Left ventricle myocardium superior (tissue), 1 donor: ENCODE data around the gene RNF112. TPM values are rescaled to one million over a fixed set of nuclear protein-coding genes. Genes with fewer than 3 reads are reported as not detected.
"Not testable (repeated sequence)": the region's sequence is repeated elsewhere in the genome, so short reads cannot be mapped to it uniquely, and the experiment has no call there.

Source experiments
- ATAC-seq: fragments of 200-7000 bp; cut with Tn5 transposase; one replicate; pipeline ENCODE4 v1.9.1; 2020; ENCODE audit warnings: mild to moderate bottlenecking, moderate library complexity
- DNase-seq: peaks from one replicate; pipeline ENCODE4 v3.0.0-alpha.2; 2020
- intact Hi-C: fragments of 100-400 bp; cut with micrococcal nuclease; formaldehyde crosslinking; loops from one replicate; pipeline ENCODE4 v1.11.0; 2022
- total RNA-seq: library from RNA; stranded (reverse); fragmentation: NEBNext Ultra II Directional; extraction: Animal tissue kit (Norgen Biotek cat#: 25700); gene quantifications from one replicate; pipeline ENCODE4 v1.2.1, GENCODE V29; 2021
- donor health status: DM: no; HTN: yes; CAD: no; lungs with severe emphysema.

Gene RNF112
- total RNA-seq, 1 donor from 2014 or later, result 3.5 TPM

DNA sequence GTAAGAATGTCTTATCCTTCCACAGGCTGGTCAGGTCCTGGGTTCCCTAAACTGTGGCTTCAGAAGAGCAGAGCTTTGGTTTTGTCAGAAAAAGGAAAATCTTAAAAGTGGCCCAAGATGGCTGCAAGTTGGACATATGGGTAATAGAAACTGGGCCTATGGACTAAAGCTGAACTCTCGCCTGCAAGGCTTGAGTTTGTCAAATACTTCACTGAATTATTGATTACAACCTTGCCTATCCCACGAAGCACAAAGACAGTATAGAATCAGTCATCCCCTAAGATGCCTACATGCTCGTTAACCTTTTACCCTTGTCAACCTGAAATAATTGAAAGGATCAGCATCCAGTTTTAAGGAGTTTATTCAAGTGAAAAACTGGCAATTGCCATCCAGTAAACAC lies 20.7 kb downstream of the RNF112 start:
- DNase-seq, result no peak
- ATAC-seq, result no peak
- intact Hi-C loops, result no loop called here

DNA sequence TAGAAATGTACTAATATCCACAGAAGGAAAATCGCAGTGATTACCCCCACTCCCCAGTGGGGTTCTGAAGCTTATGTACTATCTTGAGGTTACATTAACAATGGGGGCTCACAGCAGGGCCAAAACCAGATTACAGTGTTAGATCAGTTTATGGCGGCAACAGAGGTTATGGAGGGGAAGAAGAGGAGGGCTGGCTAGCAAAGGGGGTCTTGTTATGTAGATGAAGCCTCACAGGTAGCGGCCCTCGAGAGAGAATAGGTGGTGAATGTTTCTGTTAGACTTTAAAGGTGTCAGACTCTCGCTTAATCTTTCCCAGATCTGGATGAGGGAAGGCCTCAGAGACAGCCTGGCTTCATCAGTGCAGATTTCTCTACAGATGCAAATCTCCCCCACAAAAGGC lies 22.2 kb downstream of the RNF112 start:
- ATAC-seq (no peak), DNase-seq (no peak)
- intact Hi-C loops, result no loop called here

DNA sequence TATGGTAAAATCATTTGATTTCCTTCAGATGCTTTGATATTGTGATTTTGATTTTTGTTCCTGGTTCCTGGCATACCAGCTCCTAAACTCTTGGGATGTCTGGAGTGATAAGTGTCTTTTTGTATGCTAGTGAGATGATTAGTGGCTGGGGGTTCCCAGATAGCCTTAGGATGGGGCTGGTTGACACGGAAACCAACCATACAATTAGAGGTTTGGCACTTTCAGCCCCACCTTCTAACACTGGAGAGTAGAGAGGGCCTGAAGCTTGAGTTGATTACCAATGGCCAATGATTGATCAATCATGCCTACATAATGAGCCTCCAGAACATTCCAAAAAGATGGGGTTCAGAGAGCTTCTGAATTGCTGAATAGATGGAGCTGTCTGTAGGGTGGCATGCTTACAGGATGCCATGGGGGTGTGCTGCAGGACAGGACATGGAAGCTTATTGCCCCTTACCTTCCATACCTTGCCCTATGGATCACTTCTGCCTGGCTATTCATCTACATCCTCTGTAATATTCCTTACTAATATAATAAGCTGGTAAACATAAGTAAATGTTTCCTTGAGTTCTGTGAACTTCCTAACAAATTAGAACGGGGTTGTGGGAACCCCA lies 22.8 kb downstream of the RNF112 start:
- no peak for DNase-seq
- intact Hi-C loops, result no loop called here
- ATAC-seq, result no peak

DNA sequence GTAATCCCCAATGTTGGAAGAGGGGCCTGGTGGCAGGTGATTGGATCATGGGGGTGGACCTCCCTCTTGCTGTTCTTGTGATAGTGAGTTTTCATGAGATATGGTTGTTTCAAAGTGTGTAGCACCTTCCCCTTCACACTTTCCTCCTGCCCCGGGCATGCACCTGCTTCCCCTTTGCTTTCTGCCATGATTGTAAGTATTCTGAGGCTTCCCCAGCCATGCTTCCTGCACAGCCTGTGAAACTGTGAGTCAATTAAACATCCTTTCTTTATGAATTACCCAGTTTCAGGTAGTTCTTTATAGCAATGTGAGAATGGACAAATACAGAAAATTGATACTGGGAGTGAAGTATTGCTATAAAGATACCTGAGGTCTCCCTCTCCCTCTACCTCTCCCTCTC lies 29.4 kb downstream of the RNF112 start:
- ATAC-seq (no peak), DNase-seq (no peak)
- intact Hi-C loops, result no loop called here

DNA sequence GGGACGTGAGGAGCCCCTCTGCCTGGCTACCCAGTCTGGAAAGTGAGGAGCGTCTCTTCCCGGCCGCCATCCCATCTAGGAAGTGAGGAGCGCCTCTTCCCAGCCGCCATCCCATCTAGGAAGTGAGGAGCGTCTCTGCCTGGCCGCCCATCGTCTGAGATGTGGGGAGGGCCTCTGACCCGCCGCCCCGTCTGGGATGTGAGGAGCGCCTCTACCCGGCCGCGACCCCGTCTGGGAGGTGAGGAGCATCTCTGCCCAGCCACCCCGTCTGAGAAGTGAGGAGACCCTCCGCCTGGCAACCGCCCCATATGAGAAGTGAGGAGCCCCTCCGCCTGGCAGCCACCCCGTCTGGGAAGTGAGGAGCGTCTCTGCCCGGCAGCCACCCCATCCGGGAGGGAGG lies 30.3 kb downstream of the RNF112 start:
- ATAC-seq, DNase-seq, intact Hi-C loops: not testable (repeated sequence)

DNA sequence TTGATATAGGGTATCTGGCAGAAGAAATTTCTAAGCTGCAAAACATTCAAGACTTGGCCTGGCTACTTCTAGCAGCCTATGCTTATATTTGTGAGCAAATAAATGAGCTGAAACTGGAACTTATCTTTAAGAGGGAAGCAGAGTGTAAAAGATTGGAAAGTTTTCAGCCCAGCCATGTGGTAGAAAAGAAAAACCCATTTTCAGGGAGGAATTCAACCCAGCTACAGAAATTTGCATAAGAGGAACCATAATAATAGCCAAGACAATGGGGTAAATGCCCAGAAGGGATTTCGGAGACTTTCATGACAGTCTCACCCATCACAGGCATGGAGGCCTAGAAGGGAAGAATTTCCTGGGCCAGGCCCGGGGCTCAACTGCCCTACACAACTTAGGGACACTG lies 31.7 kb downstream of the RNF112 start:
- intact Hi-C loops, result no loop called here
- ATAC-seq, result no peak
- no peak for DNase-seq

DNA sequence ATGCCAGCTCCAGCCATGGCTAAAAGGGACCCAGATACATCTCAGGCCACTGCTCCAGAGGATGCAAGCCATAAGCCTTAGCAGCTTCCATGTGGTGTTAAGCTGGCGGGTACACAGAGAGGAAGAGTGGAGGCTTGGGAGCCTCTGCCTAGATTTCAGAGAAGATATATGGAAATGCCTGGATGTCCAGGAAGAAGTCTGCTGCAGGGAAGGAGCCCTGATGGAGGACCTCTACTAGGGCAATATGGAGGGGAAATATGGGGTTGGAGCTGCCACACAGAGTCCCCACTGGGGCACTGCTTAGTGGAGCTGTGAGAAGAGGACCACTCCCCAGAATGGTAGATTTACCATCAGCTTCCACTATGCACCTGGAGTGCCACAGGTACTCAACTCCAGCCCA lies 32.1 kb downstream of the RNF112 start:
- ATAC-seq (no peak), DNase-seq (no peak)
- intact Hi-C loops, result no loop called here

DNA sequence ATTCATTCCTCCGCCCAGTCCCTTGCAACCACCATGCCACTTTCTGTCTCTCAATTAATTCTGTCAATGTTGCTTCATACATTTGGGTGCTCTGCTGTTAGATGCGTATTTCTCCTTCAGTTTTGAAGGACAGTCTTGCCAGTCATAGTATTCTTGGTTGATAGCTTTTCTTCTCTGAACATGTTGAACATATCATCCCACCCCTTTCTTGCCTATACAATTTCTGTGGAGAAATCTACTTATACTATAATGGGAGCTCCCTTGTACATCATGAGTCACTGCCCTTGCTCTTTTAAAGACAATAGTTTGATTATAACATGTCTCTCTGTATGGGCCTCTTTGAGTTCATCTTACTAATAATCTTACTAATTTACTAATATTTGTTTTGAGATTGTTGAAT lies 34.1 kb downstream of the RNF112 start:
- DNase-seq, result no peak
- ATAC-seq, result no peak
- intact Hi-C loops, result no loop called here

DNA sequence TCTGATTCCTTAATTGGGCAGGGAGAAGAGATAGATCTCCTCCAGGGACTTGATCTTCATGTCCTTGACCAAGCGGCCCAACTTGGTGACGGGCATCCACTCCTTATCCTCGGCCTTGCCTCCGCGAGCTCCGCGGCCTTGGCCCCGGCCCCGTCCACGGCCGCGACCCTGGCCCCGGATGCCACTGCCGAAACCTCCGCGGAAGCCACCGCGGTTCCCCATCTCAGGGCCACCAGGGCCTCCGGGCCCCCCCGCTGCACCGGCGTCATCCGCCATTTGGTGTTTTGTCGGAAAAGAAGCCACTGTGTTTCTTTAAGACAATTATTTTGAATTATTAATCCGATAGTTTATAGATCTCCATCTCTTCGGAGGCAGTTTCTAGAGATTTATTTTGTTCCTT lies 35.5 kb downstream of the RNF112 start:
- ATAC-seq, result not testable (repeated sequence)
- DNase-seq, result peak; percentile 44
- intact Hi-C loops, result loop anchor here (2.0 kb wide), 1 partner anchor 84 kb away; the partner anchor contains the start of gene B9D1

DNA sequence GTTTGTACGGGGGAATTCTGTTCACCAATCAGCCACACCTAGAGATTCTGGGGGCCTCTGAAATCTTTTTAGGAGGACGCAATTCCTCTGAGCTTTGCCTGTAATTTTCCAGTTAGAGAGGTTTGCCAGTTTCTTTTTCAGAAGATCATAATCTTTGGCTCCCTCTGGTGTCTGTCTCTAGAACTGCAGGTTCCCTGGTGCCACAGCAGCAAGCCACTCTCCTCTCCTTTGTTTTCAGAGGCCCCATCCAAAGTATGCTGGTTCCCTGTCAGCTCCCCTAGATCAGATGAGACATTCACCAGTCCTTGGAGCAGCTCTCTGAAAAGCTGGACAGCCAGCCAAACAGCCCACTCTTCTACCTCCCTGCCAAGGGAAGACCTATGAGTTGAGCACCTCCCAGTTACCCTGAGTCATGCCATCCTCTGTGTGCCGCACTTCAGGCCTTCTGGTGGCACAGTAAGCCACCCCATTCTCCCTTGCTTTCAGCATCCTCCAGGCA lies 36.1 kb downstream of the RNF112 start:
- intact Hi-C loops, result loop anchor here (2.0 kb wide), 1 partner anchor 84 kb away; the partner anchor contains the start of gene B9D1
- no peak for DNase-seq

DNA sequence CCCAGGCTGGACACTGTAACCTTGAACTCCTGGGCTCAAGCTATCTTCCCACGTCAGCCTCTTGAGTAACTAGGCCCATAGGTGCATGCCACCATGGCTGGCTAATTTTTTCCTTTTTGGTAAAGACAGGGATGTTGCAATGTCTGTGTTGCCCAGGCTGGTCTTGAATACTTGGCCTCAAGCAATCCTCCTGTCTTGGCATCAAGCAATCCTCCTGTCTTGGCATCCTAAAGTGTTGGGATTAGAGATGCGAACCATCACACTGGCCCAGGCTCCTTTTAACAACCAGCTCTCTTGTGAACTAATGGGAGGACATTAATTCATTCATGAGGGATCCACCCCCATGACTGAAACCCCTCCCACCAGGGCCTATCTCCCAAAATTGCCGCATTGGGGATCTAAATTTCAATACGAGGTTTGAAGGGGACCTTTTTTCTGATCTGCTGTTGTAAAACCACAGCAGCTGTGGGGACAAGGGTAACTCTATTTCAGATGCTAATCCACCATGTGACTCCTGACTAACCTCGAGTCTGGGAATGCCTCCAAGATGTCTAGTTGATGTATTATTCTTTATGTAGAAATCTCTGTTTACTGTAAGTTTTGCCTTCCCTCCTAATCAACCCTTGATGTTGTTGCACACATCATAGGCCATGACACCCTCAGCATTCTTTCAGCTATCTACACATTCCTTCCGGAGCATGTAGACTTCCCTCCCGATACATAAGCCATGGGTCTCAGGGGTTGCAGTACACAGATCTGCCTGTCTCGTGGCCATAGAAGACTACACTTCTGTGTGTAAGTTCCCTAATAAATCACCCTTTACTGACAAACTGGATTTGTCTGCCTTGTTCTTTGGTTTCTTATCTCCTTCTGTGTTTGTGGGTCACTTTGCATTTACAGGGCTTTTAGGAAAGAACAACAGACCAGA lies 37.6 kb downstream of the RNF112 start:
- peak; percentile 18 for ATAC-seq
- intact Hi-C loops, result no loop called here
- DNase-seq, result no peak

More for the DNA sequence above, 36.1 kb downstream of the RNF112 start:
- ATAC-seq, result peak; percentile 82

DNA sequence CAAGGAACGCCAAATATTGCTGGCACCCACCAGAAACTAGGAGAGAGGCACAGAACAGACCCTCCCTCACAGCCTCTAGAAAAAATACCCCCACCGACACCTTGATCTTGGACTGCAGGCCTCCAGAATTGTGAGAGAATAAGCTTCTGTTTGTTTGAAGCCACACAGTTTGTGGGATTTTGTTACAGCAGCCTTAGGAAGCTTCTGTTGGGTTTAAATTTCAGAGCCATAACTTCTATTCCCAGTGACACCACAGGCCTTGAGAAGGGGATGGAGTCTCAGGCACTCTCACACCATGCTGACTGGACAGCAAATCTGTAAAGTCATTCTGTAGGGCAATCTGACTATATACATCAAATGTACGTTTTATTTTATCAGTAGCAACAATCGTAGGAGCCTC lies 38.6 kb downstream of the RNF112 start:
- intact Hi-C loops, result no loop called here
- ATAC-seq (no peak), DNase-seq (no peak)

DNA sequence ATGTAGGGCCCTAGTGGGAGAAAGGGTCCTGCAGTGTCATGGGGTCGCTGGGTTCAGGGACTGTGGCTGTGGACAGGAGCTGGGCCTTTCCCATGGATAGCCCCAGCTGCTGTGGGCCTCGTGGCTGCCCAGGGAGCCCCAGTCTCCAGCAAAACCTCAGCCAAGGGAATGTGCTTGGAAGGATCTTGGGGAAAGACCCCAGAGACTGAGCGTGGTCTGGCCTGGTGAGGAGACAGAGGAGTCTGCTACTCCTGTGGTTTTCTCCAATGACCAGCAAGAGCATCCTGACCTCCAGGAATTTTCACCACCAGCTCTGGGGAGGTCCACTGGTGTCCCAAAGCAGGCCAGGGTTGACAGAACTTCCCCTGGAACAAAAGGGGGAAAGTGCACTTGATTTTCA lies 42.3 kb downstream of the RNF112 start:
- intact Hi-C loops, result no loop called here
- DNase-seq (no peak), ATAC-seq (no peak)

DNA sequence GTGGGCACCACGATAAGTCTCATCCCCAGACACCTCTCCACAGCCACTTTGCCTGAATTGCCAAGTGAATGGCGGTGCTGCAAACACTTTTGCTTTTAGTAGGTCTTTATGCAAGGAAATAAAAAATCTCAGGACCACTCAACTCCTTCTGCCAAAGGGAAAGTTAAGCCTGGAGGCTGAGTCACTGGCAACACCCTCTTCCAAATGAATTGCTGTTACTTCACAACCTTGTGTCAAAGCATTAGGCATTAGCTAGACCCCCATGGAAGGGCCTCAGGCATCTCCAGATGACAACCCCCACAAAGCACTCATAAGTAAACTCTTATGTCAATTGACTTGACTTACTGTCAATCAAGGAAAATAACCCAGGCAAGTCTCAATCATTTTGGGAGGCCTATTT lies 43.0 kb downstream of the RNF112 start:
- DNase-seq, result no peak
- intact Hi-C loops, result no loop called here
- ATAC-seq, result no peak

DNA sequence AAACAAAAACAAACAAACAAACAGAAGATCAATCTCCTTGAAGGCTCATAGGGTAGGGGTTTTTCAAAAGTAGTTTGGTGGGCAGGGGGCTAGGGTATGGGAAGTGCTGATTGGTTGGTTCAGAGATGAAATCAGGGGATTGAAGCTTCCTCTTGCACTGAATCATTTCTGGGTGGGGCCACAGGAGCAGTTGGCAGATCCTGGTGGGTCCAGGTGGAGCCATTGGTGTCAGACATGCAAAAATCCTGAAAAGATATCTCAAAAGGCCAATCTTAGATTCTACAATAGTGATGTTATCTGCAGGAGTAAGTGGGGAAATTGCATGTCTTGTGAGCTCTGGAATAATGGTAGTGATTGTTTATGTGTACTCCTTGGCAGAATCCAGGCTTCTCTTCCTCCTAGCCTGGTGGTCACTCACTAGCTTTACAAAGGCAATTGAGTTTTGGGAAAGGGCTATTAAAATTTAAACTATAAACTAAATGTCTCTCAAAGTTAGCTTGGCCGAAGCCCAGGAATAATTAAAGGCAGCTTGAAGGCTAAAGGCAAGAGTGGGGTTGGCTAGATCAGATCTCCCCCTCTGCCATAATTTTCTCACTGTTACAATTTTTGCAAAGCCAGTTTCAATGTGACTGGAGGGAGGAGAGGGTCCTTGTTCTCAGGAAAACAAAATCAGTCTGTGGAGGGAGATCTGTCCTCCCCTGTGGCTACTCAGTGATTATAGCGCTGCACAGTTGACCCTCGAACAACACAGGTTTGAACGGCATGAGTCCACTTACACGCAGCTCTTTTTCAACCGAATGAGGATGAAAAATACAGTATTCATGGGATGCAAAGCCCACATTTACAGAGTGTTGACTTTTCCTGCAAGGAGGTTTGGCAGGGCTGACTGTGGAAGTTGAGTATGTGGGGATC lies 45.2 kb downstream of the RNF112 start:
- intact Hi-C loops, result no loop called here
- ATAC-seq, result no peak
- DNase-seq, result no peak

DNA sequence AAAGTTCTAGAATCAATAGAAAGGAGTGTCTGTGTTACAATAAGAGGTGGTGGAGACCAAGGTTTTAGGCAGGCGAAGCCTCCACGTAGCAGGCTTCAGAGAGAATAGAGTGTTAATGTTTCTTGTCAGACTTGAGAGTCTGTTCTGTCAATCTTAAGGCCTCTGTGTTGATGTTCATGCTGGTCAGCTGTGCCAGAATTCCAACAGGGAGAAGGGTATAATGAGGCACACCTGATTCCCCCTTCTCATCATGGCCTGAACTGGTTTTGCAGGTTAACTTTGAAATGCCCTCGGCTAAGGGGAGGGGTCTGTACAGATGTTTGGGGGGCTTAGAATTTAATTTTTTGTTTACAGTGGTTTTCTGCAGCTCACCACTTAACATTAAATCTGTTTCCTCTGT lies 46.0 kb downstream of the RNF112 start:
- ATAC-seq (no peak), DNase-seq (no peak)
- intact Hi-C loops, result no loop called here

DNA sequence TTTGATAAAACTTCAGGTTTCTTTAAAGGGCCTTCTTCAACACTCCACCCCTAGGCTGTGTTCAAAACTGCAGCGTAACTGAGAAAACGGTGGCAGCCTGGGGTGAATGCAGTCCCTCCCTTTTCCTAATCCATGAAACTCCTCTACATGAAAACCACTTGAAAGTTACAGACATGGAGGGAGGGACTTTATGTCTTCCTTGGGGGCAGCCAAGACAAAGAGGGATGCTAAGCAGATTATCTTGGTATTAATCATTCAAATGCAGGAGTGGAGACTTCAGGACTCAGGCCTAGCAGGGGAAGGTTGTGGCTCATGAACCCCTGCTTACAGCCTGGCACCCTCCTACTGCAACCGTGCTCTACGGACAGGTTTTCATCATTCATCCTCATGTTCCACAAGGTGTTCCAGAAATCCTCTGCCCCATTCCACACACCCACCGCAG lies 46.8 kb downstream of the RNF112 start:
- DNase-seq, result no peak
- no peak for ATAC-seq
- intact Hi-C loops, result no loop called here

DNA sequence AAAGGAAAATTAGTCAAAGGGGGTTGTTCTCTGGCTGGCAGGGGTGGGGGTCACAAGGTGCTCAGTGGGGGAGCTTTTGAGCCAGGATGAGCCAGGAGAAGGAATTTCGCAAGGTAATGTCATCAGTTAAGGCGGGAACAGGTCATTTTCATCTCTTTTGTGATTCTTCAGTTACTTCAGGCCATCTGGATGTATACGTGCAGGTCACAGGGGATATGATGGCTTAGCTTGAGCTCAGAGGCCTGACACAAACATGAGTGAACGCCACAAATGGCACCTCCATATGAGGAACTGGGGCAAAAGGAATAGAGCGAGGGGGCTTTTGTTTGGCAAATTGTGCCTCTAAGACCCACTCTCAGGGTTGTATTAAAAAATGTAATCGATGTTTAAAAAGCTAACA lies 47.4 kb downstream of the RNF112 start:
- ATAC-seq, DNase-seq, intact Hi-C loops: not testable (repeated sequence)

DNA sequence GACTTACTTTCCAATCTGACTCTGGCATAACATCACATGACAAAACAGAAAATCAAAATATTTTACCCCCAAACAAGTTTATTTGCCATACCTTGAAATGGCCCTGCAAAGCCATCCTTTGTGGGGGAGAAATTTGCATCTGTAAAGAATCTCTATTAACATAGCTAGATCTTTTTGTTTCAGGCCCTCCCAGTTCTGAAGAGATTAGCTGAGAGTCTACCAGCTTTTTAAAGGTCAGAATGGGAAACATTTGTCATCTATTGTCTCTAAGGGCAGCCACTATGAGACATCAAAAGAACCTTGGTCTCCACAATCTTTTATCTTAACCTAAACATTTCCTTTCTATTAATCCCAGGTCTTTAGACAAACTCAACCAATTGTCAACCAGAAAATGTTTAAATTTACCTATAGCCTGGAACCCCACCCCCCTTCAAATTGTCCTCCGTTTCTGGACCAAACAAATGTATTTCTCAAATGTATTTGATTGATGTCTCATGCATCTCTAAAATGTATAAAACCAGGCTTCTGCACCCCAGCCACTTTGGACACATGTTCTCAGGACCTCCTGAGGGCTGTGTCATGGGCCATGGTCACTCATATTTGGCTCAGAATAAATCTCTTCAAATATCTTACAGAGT lies 48.1 kb downstream of the RNF112 start:
- ATAC-seq, intact Hi-C loops, DNase-seq: not testable (repeated sequence)
